Osteocyte (in vitro differentiated cells): ENCODE results near the gene SERP1. TPM values are rescaled to one million over a fixed set of nuclear protein-coding genes. Genes with fewer than 3 reads are reported as not detected.

ENCODE experiments used
- DNase-seq: peaks from one replicate; pipeline ENCODE4 v3.0.0; 2021; ENCODE audit warnings: mixed read lengths; ENCODE audit not compliant: unreplicated experiment; ENCODE audit errors: extremely low spot score
- H3K27ac Mint-ChIP-seq: one replicate; pipeline ENCODE4 v1.8.0; 2021; ENCODE audit warnings: mild to moderate bottlenecking, mixed read lengths; ENCODE audit not compliant: unreplicated experiment
- H3K27me3 Mint-ChIP-seq: one replicate; pipeline ENCODE4 v1.8.0; 2021; ENCODE audit warnings: mixed read lengths; ENCODE audit not compliant: unreplicated experiment
- H3K36me3 Mint-ChIP-seq: one replicate; pipeline ENCODE4 v1.8.0; 2021; ENCODE audit warnings: mixed read lengths; ENCODE audit not compliant: unreplicated experiment
- H3K4me1 Mint-ChIP-seq: one replicate; pipeline ENCODE4 v1.8.0; 2021; ENCODE audit warnings: mixed read lengths; ENCODE audit not compliant: unreplicated experiment
- H3K4me3 Mint-ChIP-seq: one replicate; pipeline ENCODE4 v1.8.0; 2021; ENCODE audit warnings: mild to moderate bottlenecking, moderate library complexity, mixed read lengths; ENCODE audit not compliant: unreplicated experiment
- H3K9me3 Mint-ChIP-seq: one replicate; pipeline ENCODE4 v1.8.0; 2021; ENCODE audit warnings: mixed read lengths; ENCODE audit not compliant: unreplicated experiment
- total RNA-seq: library from RNA; stranded (reverse); gene quantifications from 2 replicates; pipeline ENCODE4 v1.2.1, GENCODE V29; 2021
- TF ChIP-seq, protein P1 (sequence below): fragments of 200-600 bp; sonication (generic); IDR thresholded peaks from 2 replicates; pipeline ENCODE4 v1.5.0; 2021; ENCODE audit warnings: antibody characterized with exemption, mild to moderate bottlenecking, moderate library complexity

SERP1 gene
- total RNA-seq, 1 donor from 2014 or later: 81.3 TPM

DNA sequence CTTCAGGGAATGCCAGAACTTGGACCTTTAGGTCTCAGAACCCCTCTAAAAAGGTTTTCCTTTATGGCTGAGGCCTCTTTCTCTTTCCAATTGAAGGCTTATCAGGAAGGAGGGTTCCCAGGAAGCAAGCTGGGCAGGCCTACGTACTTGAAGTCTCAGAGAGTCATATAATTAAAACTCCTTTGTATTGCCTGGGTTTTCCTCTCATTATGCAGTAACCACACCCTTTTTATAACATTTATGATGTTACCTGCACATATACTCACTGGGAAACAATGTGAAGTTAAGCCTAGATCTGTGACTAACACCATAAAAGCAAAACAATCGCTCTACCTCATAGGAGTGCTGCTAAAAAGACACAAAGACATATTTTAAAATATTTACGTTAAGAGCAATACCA, 27.3 kb downstream of the SERP1 start:
- H3K4me1 Mint-ChIP-seq: no peaks in the 10 kb centered on the region
- H3K9me3 Mint-ChIP-seq: peaks cover 15% of the 10 kb centered on the region
- no peak overlapping the region for H3K4me3 Mint-ChIP-seq
- no peaks in the 10 kb centered on the region for H3K27me3 Mint-ChIP-seq
- DNase-seq: no peak
- TF ChIP-seq, protein P1, sequence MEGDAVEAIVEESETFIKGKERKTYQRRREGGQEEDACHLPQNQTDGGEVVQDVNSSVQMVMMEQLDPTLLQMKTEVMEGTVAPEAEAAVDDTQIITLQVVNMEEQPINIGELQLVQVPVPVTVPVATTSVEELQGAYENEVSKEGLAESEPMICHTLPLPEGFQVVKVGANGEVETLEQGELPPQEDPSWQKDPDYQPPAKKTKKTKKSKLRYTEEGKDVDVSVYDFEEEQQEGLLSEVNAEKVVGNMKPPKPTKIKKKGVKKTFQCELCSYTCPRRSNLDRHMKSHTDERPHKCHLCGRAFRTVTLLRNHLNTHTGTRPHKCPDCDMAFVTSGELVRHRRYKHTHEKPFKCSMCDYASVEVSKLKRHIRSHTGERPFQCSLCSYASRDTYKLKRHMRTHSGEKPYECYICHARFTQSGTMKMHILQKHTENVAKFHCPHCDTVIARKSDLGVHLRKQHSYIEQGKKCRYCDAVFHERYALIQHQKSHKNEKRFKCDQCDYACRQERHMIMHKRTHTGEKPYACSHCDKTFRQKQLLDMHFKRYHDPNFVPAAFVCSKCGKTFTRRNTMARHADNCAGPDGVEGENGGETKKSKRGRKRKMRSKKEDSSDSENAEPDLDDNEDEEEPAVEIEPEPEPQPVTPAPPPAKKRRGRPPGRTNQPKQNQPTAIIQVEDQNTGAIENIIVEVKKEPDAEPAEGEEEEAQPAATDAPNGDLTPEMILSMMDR: no peak
- no peaks in the 10 kb centered on the region for H3K36me3 Mint-ChIP-seq
- no peak overlapping the region for H3K27ac Mint-ChIP-seq

DNA sequence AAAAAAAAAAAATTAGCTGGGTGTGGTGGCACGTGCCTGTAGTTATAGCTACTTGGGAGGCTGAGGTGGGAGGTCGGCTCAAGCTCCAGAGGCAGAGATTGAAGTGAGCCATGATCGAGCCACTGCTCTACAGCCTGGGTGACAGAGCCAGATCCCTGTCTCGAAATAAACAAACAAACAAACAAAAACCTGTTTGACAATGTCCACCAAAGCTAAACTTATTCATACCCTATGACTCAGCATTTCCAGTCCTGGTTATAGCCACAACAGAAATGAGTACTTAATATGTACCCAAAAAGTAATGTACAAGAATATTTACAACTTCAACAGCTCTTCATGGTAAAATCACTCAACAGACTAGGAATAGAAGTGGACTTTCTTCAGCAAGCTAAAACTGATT, 31.1 kb downstream of the SERP1 start:
- H3K27ac Mint-ChIP-seq: no peak overlapping the region
- TF ChIP-seq, protein P1: no peak

DNA sequence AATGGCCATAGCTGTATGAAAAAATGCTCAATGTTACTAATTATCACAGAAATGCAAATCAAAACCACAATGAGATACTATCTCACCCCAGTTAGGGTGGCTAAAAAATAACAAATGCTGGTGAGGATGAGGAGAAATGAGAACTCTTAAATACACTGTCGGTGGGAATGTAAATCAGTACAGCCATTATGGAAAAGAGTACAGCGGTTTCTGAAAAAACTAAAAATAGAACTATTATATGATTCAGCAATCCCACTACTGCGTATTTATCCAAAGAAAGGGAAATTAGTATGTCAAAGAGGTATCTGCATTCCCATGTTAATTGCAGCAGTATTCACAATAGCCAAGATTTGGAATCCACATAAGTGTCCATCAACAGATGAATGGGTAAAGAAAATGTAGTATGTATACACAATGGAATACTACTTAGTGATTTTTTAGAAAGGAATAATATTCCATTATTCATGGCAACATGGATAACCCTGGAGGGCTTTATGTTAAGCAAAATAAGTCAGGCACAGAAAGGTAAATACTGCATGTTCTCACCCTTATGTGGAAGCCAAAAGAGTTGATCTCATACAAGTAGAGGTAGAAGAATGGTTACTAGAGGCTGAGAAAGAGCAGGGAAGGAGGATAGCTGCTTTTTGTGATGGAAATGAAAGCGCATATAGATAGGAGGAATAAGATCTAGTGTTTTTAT, 35.0 kb downstream of the SERP1 start:
- DNase-seq: no peak
- no peak overlapping the region for H3K27ac Mint-ChIP-seq
- H3K9me3 Mint-ChIP-seq: peaks cover 10% of the 10 kb centered on the region
- H3K36me3 Mint-ChIP-seq: no peaks in the 10 kb centered on the region
- H3K4me3 Mint-ChIP-seq: no peak overlapping the region
- peaks cover 2% of the 10 kb centered on the region for H3K4me1 Mint-ChIP-seq
- no peaks in the 10 kb centered on the region for H3K27me3 Mint-ChIP-seq
- TF ChIP-seq, protein P1: no peak

More for the DNA sequence above, 31.1 kb downstream of the SERP1 start:
- peaks cover 15% of the 10 kb centered on the region for H3K9me3 Mint-ChIP-seq
- H3K4me1 Mint-ChIP-seq: peaks cover 2% of the 10 kb centered on the region
- no peaks in the 10 kb centered on the region for H3K27me3 Mint-ChIP-seq
- no peak overlapping the region for H3K4me3 Mint-ChIP-seq
- no peaks in the 10 kb centered on the region for H3K36me3 Mint-ChIP-seq
- DNase-seq: no peak

DNA sequence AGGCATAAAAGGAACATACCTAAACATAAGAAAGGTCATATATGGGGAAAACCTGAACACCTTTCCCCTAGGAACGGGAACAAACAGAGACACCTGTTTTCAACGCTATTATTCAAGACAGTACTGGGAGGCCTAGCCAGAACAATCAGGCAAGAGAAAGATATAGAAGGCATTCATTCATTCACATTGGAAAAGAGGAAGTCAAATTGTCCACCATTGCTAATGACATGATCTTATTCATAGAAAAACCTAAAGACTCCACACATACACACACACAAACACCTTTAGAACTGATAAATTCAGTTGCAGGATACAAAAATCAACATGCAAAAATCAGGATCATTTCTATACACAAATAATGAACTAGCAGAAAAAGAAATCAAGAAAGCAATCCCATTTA, 36.5 kb downstream of the SERP1 start:
- no peak for DNase-seq
- Mint-ChIP-seq H3K9me3 (peaks cover 4% of the 10 kb centered on the region), H3K27ac (no peak overlapping the region), H3K27me3 (no peaks in the 10 kb centered on the region), H3K4me1 (peaks cover 2% of the 10 kb centered on the region), H3K4me3 (no peak overlapping the region), H3K36me3 (no peaks in the 10 kb centered on the region)
- TF ChIP-seq, protein P1: no peak

DNA sequence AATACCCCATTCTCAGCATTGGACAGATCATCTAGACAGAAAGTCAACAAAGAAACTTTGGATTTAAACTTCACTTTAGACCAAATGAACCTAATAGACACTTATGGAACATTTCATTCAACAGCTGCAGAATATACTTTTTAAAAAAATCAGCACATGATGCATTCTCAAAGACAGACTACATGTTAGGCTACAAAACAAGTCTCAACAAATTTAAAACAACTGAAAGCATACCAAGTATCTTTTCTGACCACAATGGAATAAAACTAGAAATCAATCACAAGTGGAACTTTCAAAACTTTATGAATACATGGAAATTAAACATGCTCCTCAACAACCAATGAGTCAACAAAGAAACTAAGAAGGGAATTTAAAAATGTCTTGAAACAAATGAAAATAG, 37.9 kb downstream of the SERP1 start:
- Mint-ChIP-seq H3K36me3 (no peaks in the 10 kb centered on the region), H3K4me3 (no peak overlapping the region), H3K9me3 (peaks cover 4% of the 10 kb centered on the region), H3K4me1 (peaks cover 2% of the 10 kb centered on the region), H3K27me3 (no peaks in the 10 kb centered on the region), H3K27ac (no peak overlapping the region)
- TF ChIP-seq, protein P1: no peak
- no peak for DNase-seq
